ENCODE measurements around the gene LRBA.
A peak's percentile ranks its signal among the peaks of the same experiment; 100 is the strongest.

The LRBA gene

DNA sequence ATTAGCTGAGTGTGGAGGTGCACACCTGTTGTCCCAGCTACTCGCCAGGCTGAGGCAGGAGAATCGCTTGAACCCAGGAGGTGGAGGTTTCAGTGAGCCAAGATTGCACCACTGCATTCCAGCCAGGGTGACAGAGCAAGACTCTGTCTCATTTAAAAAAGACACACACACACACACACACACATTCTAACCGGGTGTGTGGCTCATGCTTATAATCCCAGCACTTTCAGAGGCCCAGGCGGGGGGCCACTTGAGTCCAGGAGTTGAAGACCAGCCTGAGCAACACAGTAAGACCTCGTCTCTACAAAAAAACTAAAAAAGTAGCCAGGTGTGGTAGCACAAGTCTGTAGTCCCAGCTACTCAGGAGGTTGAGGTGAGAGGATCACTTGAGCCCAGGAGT is 152.3 kb downstream of the LRBA start:
- no peak for DNase-seq

- DNase-seq, result no peak
Measured at GRCh38 chr4:150859453-150859852, 155.6 kb downstream of the LRBA start.

- no peak for DNase-seq
Measured at GRCh38 chr4:150855981-150856510, 159.0 kb downstream of the LRBA start.

DNA sequence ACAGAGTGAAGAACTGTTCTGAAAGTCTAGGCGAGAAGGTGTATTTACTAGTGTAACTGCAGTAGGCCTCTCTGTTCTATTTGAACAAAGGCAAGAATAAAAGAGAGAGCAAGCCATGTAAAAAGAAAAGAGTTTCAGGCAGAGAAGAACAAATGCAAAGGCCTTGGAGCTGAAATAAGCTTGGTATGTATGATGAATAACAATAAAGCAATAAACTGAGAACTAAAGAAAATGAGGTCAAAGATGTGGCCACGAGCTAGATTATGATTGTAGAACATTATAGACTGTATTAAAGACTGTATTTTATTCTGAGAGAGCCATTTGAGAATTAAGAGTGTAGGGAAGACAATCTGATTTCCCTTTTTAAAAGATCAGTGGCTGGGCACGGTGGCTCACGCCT is 160.5 kb downstream of the LRBA start:
- no peak for DNase-seq

- DNase-seq, result no peak
Measured at GRCh38 chr4:150853882-150854281, 161.2 kb downstream of the LRBA start.

- DNase-seq, result no peak
Measured at GRCh38 chr4:150852216-150852615, 162.9 kb downstream of the LRBA start.

- DNase-seq, result no peak
Measured at GRCh38 chr4:150849016-150849415, 166.1 kb downstream of the LRBA start.

DNA sequence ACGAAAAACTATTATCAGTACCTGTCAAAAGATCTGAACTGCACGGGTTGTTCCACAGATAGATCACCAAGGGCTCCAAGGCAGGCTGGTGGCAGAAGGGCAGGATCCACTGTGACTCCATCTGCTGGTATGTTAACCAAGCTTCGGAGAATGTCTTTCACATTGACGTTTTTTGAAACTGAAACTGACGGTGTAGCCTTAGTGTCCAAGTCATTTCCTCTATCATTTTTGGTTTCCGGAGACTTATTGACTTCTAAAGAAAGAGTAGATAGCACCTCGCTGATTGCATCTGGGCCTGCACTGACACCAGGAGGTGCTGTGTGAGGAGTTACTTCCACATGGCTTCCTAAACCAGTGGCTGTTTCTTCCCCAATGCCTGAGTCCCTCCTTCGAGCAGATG is 186.9 kb downstream of the LRBA start:
- DNase-seq, result peak; percentile 46

DNA sequence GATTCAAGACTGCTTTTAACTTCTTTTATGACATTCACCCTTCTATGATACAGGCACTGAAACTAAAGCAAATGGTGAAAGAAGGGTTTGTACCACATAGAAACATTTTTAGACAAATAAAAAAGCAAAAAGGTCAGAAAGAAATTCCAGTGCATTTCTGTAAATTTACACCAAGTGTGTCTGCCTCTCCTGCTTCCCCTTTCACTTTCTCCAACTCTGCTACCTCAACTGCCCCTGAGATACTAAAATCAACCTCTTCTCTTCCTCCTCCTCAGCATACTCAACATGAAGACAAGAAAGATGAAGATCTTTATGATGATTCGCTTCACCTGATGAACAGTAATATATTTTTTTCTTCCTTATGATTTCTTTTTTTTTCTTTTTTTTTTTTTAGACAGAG is 187.9 kb downstream of the LRBA start:
- DNase-seq, result no peak

GRCh38 chr4:150826306-150826705 is 188.8 kb downstream of the LRBA start:
- DNase-seq, result no peak

GRCh38 chr4:150822407-150822806 is 192.7 kb downstream of the LRBA start:
- DNase-seq, result no peak

GRCh38 chr4:150821641-150822040 is 193.4 kb downstream of the LRBA start:
- no peak for DNase-seq

- DNase-seq, result no peak
Measured at GRCh38 chr4:150820409-150820808, 194.7 kb downstream of the LRBA start.

GRCh38 chr4:150818661-150819060 is 196.4 kb downstream of the LRBA start:
- no peak for DNase-seq

DNA sequence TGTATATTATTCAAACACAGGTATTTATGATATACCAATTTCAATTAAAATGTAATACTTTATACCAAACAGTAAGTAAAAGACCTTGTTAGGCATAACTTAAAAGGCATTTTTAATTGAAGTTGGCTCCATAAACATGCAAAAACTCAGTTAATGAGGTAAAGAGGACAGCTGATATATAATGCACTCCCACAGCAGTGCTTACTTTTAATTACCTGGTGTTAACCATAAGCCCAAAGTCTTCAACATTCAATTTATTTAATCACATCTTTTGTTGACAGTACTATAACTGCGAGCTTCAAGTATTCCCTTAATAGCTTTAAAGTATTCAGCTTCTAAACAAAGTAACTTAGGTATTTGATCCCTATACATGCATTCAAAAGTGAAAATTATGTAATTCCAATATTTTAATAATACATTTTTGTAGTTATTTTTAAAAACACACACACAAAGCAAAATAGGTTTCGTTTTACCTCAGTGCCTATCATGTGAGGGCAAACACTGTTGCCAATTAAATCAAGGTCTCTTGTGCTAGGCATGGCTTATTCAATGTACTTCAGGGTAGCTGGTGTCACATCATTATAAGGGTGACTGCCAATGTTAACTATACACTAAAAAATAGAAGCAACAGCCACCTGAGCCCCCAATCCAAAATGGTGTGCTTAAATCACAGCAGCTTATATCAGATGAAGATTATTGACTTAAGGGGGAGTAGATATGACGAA is 197.1 kb downstream of the LRBA start:
- DNase-seq, result no peak

DNA sequence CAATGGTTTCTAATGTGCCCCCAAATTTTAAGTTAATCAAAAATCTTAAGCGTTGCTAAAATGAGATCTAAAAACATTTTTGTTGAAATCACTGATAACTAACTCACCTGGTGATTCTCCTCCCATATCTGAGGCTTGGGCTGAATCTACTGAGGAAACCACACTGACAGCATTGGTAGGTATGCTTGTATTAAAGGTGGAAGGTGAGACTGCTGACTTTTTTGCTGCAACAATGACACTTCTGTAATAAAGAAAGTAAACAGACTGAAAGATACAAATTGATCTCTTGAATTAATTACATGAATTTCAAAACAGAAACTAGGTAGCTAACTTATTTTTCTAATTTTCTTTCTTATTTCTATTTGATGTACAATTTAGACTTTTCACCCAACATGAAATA is 198.1 kb downstream of the LRBA start:
- no peak for DNase-seq

- no peak for DNase-seq
Measured at GRCh38 chr4:150816491-150816890, 198.6 kb downstream of the LRBA start.

- no peak for DNase-seq
Measured at GRCh38 chr4:150814873-150815272, 200.2 kb downstream of the LRBA start.

DNA sequence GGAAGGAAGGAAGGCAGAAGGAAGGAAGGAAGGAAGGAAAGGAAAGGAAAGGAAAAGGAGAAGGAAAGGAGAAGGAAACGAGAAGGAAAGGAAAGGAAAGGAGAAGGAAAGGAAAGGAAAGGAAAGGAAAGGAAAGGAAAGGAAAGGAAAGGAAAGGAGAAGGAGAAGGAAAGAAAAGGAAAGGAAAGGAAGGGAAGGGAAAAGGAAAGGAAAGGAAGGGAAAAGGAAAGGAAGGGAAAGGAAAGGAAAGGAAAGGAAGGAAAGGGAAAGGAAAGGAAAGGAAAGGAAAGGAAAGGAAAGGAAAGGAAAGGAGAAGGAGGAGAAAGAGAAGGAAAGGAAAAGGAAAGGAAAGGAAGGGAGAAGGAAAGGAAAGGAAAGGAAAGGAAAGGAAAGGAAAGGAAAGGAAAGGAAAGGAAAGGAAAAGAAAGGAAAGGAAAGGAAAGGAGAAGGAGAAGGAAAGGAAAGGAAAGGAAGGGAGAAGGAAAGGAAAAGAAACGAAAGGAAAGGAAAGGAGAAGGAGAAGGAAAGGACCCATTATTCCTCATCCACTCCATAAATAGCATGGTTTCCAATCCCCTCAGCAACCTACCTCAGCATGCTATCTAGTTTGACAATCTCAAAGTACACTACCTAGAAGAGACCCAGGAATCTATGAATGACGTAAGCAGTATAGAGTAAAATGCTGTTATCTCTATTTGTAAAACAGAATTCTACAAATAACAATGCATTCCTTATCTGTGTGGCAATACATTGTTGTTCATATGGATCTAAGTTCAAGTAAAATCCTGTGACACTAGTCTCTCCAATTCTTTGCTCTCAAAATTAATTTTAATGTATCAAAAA is 209.7 kb downstream of the LRBA start:
- DNase-seq, result no peak

- no peak for DNase-seq
Measured at GRCh38 chr4:150801833-150802232, 213.3 kb downstream of the LRBA start.

GRCh38 chr4:150799207-150799606 is 215.9 kb downstream of the LRBA start:
- DNase-seq, result no peak

DNA sequence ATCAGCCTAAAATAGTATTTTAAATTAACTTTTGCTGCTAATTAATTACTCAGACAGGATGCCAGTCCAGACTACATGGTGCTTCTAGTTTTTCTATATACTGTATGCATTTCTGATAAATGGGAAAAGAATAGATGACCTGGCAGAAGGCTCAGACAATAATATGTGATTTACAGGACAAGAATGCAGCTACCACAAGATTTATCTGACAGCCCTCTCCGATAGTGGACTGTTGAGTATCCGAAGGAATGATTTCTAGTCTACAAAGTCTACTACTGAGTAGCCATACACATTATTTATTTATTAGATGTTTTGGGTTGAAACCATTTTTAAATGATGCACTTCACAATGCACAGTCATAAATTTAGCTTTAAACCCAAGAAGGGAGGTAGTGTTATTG is 220.4 kb downstream of the LRBA start:
- no peak for DNase-seq

DNA sequence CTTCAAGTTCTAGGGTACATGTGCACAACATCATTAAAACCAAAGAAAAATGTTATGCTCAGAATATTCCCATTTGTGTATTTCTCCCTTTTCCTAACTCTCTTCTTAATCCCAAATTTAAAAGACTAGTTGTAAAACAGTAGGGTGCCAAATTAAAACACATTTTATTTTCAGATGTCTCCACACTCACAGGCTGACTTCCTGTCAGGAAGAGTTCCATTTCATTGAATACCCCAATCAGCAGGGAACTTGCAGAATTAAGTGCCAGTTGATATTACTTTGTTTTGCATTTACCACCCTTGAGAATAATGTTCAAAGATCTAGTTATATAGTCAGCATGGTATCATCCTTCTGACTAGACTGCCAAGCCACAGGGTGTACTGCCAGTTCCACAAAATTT is 225.2 kb downstream of the LRBA start:
- DNase-seq, result no peak

GRCh38 chr4:150784939-150785338 is 230.1 kb downstream of the LRBA start:
- DNase-seq, result no peak
